NCI-H2171 (cell line): Measurements from ENCODE around the gene OSMR.

ENCODE experiments used
- DNase-seq: peaks from one replicate; lab custom pipeline; 2025; lab: John Stamatoyannopoulos, UW

The OSMR gene

DNA sequence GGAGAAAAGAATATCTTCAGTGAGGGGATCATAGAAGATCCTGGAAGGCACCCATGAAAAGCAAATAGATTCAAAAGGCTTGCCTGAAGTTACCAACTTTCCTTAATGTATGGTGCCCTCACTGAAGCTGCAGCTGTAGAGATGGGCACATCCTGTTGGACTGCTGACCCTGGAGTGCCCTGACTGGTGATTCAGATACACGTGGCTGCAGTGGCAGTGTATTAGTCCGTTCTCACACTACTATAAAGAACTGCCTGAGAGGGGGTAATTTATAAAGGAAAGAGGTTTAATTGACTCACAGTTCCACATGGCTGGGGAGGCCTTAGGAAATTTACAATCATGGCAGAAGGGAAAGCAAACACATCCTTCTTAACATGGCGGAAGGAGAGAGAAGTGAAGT is 80.3 kb downstream of the OSMR start:
- no peak for DNase-seq

DNA sequence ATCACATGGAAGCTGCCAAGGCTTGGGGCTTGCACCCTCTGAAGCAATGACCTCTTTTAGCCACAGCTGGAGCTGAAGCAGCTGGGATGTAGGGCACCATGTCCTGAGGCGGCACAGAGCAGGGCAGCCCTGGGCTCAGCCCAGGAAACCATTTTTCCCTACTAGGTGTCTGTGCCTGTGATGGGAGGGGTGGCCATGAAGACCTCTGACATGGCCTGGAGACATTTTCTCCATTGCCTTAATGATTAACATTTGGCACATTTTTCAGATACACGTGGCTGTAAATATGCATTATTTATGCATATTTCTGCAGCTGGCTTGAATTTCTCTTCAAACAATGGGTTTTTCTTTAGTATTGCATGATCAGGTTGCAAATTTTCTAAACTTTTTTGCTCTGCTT is 81.7 kb downstream of the OSMR start:
- no peak for DNase-seq

DNA sequence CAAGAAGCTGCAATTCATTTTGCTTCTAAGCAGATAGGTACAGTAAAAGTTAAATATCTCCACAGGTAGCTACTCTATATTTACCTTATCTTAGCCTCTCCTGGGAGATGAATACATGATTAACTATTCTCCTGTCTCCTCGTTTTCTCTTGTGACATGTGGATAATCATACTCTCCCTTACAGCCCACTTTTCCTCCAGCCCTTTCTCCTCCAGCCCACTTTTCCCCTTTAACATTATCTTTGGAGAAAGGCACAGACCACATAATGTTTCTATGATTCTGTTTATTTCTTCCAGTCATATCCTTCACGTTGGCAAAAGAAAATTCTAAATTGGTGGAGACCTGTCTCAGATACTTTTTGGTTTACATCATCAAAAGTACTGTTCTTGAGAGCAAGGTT is 84.0 kb downstream of the OSMR start:
- DNase-seq, result no peak

DNA sequence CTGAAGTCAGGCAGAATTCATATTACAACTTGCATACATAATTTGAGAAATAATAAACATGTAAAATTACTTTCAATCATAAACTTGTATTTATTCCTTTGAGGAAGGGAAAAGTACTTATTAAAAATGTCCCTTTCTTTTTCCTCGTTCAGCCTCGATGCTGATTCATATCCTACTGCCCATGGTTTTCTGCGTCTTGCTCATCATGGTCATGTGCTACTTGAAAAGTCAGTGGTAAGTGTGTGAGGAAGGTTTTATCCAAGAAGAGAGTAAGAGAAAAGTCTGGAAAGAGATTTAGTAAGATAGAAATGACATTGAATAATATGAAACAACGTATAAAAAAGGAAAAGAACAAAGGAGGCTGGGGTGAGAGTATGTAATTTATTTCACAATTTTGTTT is 85.9 kb downstream of the OSMR start:
- no peak for DNase-seq

DNA sequence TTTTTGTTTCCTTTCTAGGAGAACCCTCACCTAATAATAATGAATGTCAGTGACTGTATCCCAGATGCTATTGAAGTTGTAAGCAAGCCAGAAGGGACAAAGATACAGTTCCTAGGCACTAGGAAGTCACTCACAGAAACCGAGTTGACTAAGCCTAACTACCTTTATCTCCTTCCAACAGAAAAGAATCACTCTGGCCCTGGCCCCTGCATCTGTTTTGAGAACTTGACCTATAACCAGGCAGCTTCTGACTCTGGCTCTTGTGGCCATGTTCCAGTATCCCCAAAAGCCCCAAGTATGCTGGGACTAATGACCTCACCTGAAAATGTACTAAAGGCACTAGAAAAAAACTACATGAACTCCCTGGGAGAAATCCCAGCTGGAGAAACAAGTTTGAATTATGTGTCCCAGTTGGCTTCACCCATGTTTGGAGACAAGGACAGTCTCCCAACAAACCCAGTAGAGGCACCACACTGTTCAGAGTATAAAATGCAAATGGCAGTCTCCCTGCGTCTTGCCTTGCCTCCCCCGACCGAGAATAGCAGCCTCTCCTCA is 87.1 kb downstream of the OSMR start:
- no peak for DNase-seq

DNA sequence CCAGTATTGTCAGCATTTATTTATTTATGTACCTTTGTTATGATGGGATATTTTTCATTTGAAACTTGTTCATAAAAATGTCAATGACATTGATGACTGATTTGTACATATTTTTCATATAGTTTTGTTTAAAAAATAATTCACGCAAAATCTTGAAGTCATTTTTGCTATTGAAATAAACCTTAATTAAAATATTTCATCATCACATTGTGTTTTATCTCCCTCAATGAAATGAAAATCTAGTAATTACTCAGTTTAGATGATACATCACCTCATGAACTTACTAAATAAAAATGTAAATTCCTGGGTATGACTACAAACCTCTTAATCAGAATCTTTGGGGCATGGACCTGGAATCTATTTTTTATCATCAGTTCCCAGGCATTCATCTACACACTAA is 89.6 kb downstream of the OSMR start:
- no peak for DNase-seq

DNA sequence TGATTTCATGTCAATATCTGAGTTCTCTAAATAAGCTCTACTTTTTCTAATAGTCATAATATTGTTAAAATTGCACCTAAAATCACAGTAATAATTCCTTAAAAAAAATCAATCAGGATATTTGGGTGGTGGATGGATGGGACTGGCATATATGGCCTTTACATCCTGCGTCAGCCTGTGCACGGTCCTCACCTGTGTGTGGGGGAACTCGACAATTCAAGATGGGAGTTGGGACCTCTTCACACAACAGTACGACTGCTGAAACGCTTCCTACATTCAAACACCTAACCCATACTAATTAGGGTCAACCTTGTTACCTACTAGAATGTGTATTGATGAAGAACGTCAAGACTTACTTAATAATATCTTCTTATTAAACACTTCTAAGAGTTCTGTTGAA is 90.5 kb downstream of the OSMR start:
- DNase-seq, result no peak

DNA sequence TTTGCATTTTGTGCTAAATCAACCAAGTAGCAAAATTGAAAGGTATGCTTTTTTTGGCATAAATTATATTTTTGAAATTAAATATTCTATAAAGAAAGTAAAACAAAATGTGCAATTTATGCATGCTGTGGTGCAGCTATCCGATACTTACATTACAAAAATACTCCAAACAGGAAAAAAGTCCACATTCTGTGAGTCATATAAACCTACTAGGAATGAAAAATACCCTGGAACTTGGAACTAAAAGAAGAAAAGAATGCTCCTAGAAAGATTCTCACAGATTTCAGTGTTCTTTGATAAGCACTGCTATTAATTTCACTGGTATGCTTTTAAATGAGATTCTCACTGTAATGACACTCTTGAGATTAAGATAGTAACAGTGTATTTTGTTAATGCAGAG is 92.6 kb downstream of the OSMR start:
- DNase-seq, result no peak

DNA sequence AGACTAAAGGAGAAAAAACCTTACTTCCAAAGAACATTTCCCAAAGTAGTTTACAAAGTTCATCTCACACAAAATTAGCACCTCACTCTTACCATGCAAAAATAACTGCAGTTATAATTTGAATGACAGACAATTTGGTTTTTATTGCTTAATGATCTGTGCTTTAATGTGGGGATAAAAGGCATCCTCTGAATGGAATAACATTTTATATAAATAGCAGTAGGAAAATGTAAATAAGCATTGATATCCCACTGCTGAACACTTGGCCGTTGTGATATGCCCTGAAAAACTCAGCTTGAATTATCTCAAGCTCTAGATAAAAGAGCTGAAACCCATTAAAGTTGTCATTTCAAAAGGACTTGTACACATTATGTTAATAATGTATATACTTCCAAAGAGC is 93.2 kb downstream of the OSMR start:
- no peak for DNase-seq

DNA sequence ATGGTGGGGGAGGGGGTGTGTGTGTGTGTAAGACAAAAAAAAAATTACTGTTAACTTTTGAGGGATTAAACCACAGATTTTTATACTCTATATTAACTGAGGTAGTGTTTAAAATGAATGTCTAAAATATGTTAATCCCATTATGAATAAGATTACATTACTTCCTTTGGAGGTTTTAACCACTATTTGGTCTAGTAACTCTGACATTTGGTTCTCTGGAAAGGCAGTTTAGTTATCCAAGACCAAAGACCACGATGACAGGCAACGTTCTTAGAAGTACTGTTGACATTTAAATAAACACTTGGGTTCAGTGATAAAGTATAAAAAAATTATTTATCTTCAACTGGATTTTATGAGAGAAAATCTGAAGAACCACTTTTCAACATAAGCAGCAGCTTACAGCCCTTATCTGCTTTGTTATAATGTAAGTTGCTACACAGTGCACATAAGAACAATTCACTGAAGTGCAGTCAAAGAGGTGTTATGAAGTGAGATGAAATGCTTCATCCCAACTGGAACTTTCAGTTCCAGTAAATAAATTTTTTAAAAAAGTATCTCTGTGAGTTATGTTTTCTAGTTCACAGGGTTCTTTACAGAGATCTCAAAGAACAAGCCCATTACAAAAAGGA is 94.5 kb downstream of the OSMR start:
- DNase-seq, result no peak

DNA sequence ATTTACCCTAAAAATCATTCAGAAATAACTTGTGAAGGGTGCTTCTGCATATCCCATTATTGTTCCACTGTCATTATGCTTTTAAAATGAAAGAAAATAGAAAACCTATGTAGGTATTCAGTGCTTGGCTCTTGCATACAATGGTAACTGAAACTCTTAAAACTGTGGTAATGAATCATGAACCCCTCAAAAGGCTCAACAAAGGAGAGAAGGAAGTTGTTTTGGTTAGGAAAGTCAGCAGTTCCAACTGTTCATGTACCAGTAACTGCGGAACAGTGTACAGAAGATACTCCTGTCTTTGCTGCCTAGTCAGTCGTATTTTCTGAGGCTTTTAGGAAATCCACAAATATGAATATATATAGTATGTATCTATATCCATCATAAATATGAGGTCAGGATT is 96.1 kb downstream of the OSMR start:
- no peak for DNase-seq

DNA sequence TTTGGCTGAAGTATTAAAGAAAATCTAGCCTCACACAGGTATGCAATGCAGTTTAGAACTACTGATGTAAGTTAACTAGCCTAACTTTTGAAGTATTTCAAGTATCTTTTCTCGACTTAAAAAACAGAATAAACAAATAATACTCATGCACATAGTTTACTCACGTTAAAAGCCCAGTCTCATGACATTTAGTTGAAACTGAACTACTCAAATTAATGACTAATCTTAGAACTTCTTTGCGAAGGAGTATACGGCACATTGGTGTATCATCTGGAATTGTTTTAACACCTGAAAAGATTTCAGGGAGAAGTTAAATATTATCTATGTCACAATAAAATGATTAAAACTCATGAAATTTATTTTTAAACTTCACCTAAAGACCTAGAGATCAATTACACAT is 98.5 kb downstream of the OSMR start:
- no peak for DNase-seq

DNA sequence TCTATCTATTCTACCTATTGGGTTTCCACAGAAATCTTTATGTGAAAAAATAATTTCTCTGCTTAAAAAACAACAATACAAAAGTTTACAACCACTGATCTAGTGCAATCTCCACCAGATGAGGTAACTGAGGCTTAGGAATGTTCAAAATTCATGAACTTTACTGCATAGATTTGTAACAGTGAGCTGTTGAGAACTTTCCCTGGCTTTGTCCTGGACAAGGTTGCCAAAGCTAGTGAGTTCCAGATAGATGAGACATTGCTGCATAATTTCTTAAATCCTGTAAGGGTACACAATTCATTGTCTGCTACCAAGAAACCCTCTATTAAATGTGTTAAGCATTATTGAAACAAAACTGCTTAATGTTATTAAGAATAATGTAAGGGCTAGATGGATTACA is 102.7 kb downstream of the OSMR start:
- no peak for DNase-seq

DNA sequence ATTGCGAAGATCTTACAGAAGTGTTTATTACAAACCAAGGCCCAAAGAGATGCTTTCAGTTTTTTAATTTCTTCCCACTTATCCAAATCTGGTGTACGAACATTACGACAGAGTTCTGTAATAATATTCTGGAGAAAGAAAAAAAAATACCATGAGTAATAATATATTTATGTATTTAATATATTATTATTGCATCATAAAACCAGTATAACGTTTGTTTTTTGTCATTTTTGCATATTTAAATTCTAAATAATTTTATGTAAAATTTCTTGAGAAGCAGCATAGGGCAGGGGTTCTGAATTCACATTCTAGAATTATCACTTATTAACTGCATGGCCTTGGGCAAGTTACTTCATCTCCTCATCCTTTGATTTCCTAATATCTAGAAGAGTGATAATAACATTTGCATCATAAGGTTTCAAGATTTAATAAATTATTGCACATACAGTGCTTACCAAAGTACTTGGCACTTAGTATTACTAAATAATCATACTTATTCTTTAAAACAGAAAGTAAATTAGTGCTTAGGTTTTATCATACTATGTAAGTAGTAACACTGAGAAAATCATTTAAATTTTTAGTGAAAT is 107.7 kb downstream of the OSMR start:
- no peak for DNase-seq

DNA sequence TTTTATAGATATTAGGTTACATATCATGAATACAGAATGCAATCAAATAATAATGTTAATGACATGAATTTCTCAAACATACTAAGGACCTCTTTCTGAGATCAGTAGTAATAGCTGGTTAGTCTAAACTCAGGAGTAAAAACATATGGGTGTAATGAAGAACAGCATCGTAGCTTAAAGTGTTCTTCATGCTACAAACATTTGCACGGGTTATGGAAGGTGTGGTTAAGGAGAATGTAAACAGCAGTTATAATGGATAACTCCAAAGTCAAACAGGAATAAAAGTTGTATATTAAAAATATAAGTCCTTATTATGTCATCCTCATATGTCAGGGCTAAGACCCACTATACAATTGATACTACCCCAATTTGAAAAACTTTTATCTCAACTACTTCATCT is 115.9 kb downstream of the OSMR start:
- DNase-seq, result no peak

DNA sequence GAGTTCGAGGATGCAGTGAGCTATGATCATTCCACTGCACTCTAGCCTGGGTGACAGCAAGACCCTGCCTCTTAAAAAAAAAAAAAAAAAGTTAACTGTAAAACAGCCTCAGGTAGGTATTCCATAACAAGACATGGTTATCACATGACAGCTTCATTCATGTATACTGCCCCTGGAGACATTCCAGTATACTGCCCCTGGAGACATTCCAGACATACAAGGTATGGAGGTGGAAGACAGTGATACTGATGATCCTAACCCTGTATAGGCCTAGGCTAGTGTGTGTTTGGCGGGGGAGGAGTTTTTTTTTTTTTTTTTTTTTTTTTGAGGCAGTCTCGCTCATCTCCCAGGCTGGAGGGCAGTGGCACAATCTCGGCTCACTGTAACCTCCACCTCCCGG is 122.9 kb downstream of the OSMR start:
- no peak for DNase-seq

DNA sequence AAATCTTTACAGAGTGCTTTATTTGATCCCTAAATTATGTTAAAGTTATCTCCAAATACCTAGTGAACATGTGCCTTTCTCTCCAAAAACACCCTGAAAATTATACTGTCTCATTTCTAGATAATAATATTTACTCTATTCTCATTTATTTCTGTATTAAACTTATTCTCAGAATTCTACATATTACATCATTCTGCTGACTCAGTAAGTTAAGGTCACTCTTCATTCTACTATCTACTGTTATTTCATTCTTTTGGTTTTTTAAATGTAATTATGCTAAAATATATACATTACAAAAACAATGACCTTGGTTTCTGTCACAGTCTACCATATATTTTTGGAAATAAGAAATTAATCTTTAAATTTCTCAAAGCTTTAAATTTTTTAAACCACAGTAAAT is 132.2 kb downstream of the OSMR start:
- no peak for DNase-seq

DNA sequence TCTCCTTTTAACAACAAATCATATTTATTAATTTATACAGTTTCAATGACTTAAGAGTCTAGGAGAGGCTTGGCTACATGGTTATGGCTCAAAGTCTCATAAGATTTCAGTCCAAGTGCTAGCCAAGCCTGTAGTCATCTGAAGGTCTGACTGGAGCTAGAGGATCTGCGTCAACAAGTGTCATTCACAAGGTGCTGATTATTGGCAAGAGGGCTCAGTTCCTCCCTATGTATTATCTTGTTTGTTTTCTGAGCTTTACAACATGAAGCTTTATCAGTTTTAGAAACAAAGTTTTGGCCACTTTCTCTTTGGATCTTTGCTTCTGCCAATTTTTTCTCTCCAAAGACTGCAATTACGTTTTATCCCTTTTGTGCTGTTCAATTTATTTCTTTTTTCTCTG is 133.7 kb downstream of the OSMR start:
- no peak for DNase-seq
